Neural crest cell (in vitro differentiated cells): Measurements from ENCODE around the gene OSBPL3. TPM values are rescaled to one million over a fixed set of nuclear protein-coding genes. Genes with fewer than 3 reads are reported as not detected.

Source experiments
- DNase-seq: peaks from one replicate; pipeline ENCODE4 v3.0.0; 2021; ENCODE audit warnings: low read depth, mixed read lengths, low spot score
- H3K27ac Mint-ChIP-seq: one replicate; pipeline ENCODE4 v1.8.0; 2021; ENCODE audit warnings: mild to moderate bottlenecking, mixed read lengths; ENCODE audit not compliant: unreplicated experiment
- H3K27me3 Mint-ChIP-seq: 2 replicates; pipeline ENCODE4 v1.8.0; 2021; ENCODE audit warnings: low read depth, mild to moderate bottlenecking, mixed read lengths
- H3K36me3 Mint-ChIP-seq: 2 replicates; pipeline ENCODE4 v1.8.0; 2021; ENCODE audit warnings: low read depth, mild to moderate bottlenecking, mixed read lengths
- H3K4me1 Mint-ChIP-seq: 2 replicates; pipeline ENCODE4 v1.8.0; 2021; ENCODE audit warnings: mixed read lengths
- H3K4me3 Mint-ChIP-seq: one replicate; pipeline ENCODE4 v1.8.0; 2021; ENCODE audit warnings: mild to moderate bottlenecking, mixed read lengths
- H3K9me3 Mint-ChIP-seq: 2 replicates; pipeline ENCODE4 v1.8.0; 2021; ENCODE audit warnings: mixed read lengths
- CTCF ChIP-seq: fragments of 200-600 bp; sonication (generic); conservative IDR thresholded peaks from 2 replicates; pipeline ENCODE4 v1.5.0; 2021; ENCODE audit warnings: antibody characterized with exemption, mild to moderate bottlenecking
- total RNA-seq: library from RNA; stranded (reverse); gene quantifications from 2 replicates; pipeline ENCODE4 v1.2.1, GENCODE V29; 2021

Gene OSBPL3
- total RNA-seq, 1 donor from 2014 or later = 11.8 TPM

- H3K4me3 Mint-ChIP-seq = no peak overlapping the region
- DNase-seq = no peak
- no peaks in the 10 kb centered on the region for H3K9me3 Mint-ChIP-seq
- no peak for TF ChIP-seq CTCF
- H3K27ac Mint-ChIP-seq = no peak overlapping the region
- H3K27me3 Mint-ChIP-seq = no peaks in the 10 kb centered on the region
- H3K36me3 Mint-ChIP-seq = no peaks in the 10 kb centered on the region
- H3K4me1 Mint-ChIP-seq = peaks cover 8% of the 10 kb centered on the region
Measured at GRCh38 chr7:24952464-24952863, 27.5 kb downstream of the OSBPL3 start.

- H3K36me3 Mint-ChIP-seq = no peaks in the 10 kb centered on the region
- TF ChIP-seq CTCF = no peak
- no peaks in the 10 kb centered on the region for H3K27me3 Mint-ChIP-seq
Measured at GRCh38 chr7:24951441-24951980, 28.5 kb downstream of the OSBPL3 start.

GRCh38 chr7:24949884-24950283, 30.1 kb downstream of the OSBPL3 start:
- Mint-ChIP-seq H3K9me3 (no peaks in the 10 kb centered on the region), H3K4me1 (peaks cover 15% of the 10 kb centered on the region)
- TF ChIP-seq CTCF = no peak

More at GRCh38 chr7:24951441-24951980, 28.5 kb downstream of the OSBPL3 start:
- DNase-seq = no peak
- no peak overlapping the region for H3K27ac Mint-ChIP-seq
- no peaks in the 10 kb centered on the region for H3K9me3 Mint-ChIP-seq
- H3K4me3 Mint-ChIP-seq = no peak overlapping the region
- H3K4me1 Mint-ChIP-seq = peaks cover 14% of the 10 kb centered on the region

GRCh38 chr7:24948739-24949138, 31.2 kb downstream of the OSBPL3 start:
- H3K36me3 Mint-ChIP-seq = no peaks in the 10 kb centered on the region
- no peak overlapping the region for H3K4me3 Mint-ChIP-seq
- H3K27me3 Mint-ChIP-seq = no peaks in the 10 kb centered on the region
- no peak overlapping the region for H3K27ac Mint-ChIP-seq
- no peak for TF ChIP-seq CTCF
- H3K9me3 Mint-ChIP-seq = no peaks in the 10 kb centered on the region
- DNase-seq = no peak
- peaks cover 15% of the 10 kb centered on the region for H3K4me1 Mint-ChIP-seq

More at GRCh38 chr7:24949884-24950283, 30.1 kb downstream of the OSBPL3 start:
- no peaks in the 10 kb centered on the region for H3K27me3 Mint-ChIP-seq
- no peaks in the 10 kb centered on the region for H3K36me3 Mint-ChIP-seq
- H3K4me3 Mint-ChIP-seq = no peak overlapping the region
- H3K27ac Mint-ChIP-seq = no peak overlapping the region
- DNase-seq = no peak

GRCh38 chr7:24946467-24946866, 33.5 kb downstream of the OSBPL3 start:
- Mint-ChIP-seq H3K36me3 (no peaks in the 10 kb centered on the region), H3K27ac (no peak overlapping the region), H3K9me3 (no peaks in the 10 kb centered on the region), H3K4me3 (no peak overlapping the region), H3K4me1 (peaks cover 21% of the 10 kb centered on the region), H3K27me3 (no peaks in the 10 kb centered on the region)
- no peak for DNase-seq
- TF ChIP-seq CTCF = no peak
